Measurements from ENCODE around the gene USP10.

The USP10 gene

GRCh38 chr16:84751241-84751640 lies 51.4 kb downstream of the USP10 start:
- no peaks in the 10 kb centered on the region for H3K9me3 Mint-ChIP-seq
- peaks cover 3% of the 10 kb centered on the region for H3K36me3 Mint-ChIP-seq (ENCODE audit: low read depth)
- no peaks in the 10 kb centered on the region for H3K27me3 Mint-ChIP-seq (ENCODE audit: low read depth)
- no peak for DNase-seq (ENCODE audit: low spot score)
- peaks cover 36% of the 10 kb centered on the region for H3K4me1 Mint-ChIP-seq (ENCODE audit: low read depth)
- H3K4me3 Mint-ChIP-seq: peak overlapping the region; percentile 5
- H3K27ac Mint-ChIP-seq: peak overlapping the region; percentile 19

GRCh38 chr16:84751947-84752346 lies 52.1 kb downstream of the USP10 start:
- Mint-ChIP-seq H3K27ac (no peak overlapping the region), H3K4me3 (no peak overlapping the region), H3K9me3 (no peaks in the 10 kb centered on the region), H3K4me1 (ENCODE audit: low read depth) (peaks cover 36% of the 10 kb centered on the region), H3K27me3 (ENCODE audit: low read depth) (no peaks in the 10 kb centered on the region), H3K36me3 (ENCODE audit: low read depth) (peaks cover 3% of the 10 kb centered on the region)
- DNase-seq (ENCODE audit: low spot score): peak; percentile 22

- Mint-ChIP-seq H3K27me3 (ENCODE audit: low read depth) (no peaks in the 10 kb centered on the region), H3K9me3 (no peaks in the 10 kb centered on the region), H3K4me1 (ENCODE audit: low read depth) (peaks cover 37% of the 10 kb centered on the region), H3K4me3 (no peak overlapping the region), H3K36me3 (ENCODE audit: low read depth) (no peaks in the 10 kb centered on the region), H3K27ac (no peak overlapping the region)
- DNase-seq (ENCODE audit: low spot score): no peak
These were observed 52.8 kb downstream of the USP10 start for GRCh38 chr16:84752600-84752999.

GRCh38 chr16:84753412-84754326 lies 53.9 kb downstream of the USP10 start:
- H3K9me3 Mint-ChIP-seq: no peaks in the 10 kb centered on the region
- peaks cover 47% of the 10 kb centered on the region for H3K4me1 Mint-ChIP-seq (ENCODE audit: low read depth)
- no peak overlapping the region for H3K4me3 Mint-ChIP-seq
- peak overlapping the region; percentile 2 for H3K27ac Mint-ChIP-seq
- DNase-seq (ENCODE audit: low spot score): no peak
- H3K27me3 Mint-ChIP-seq (ENCODE audit: low read depth): no peaks in the 10 kb centered on the region
- H3K36me3 Mint-ChIP-seq (ENCODE audit: low read depth): peaks cover 4% of the 10 kb centered on the region

GRCh38 chr16:84754353-84754856 lies 54.6 kb downstream of the USP10 start:
- H3K4me3 Mint-ChIP-seq: peak overlapping the region; percentile 39
- peaks cover 6% of the 10 kb centered on the region for H3K36me3 Mint-ChIP-seq (ENCODE audit: low read depth)
- H3K27ac Mint-ChIP-seq: no peak overlapping the region

GRCh38 chr16:84754956-84755672 lies 55.3 kb downstream of the USP10 start:
- Mint-ChIP-seq H3K4me1 (ENCODE audit: low read depth) (peaks cover 55% of the 10 kb centered on the region), H3K9me3 (no peaks in the 10 kb centered on the region), H3K36me3 (ENCODE audit: low read depth) (peaks cover 8% of the 10 kb centered on the region), H3K27ac (peak overlapping the region; percentile 6), H3K27me3 (ENCODE audit: low read depth) (no peaks in the 10 kb centered on the region), H3K4me3 (peak overlapping the region; percentile 39)
- DNase-seq (ENCODE audit: low spot score): no peak

More at GRCh38 chr16:84754353-84754856, 54.6 kb downstream of the USP10 start:
- H3K27me3 Mint-ChIP-seq (ENCODE audit: low read depth): no peaks in the 10 kb centered on the region
- no peaks in the 10 kb centered on the region for H3K9me3 Mint-ChIP-seq
- peak; percentile 60 for DNase-seq (ENCODE audit: low spot score)
- peaks cover 54% of the 10 kb centered on the region for H3K4me1 Mint-ChIP-seq (ENCODE audit: low read depth)

GRCh38 chr16:84756830-84757229 lies 57.0 kb downstream of the USP10 start:
- Mint-ChIP-seq H3K9me3 (no peaks in the 10 kb centered on the region), H3K4me3 (no peak overlapping the region), H3K27me3 (ENCODE audit: low read depth) (no peaks in the 10 kb centered on the region), H3K36me3 (ENCODE audit: low read depth) (peaks cover 18% of the 10 kb centered on the region), H3K4me1 (ENCODE audit: low read depth) (peaks cover 40% of the 10 kb centered on the region), H3K27ac (no peak overlapping the region)
- no peak for DNase-seq (ENCODE audit: low spot score)

- H3K4me3 Mint-ChIP-seq: no peak overlapping the region
These were observed 58.8 kb downstream of the USP10 start for GRCh38 chr16:84758627-84759026.

GRCh38 chr16:84759061-84759460 lies 59.3 kb downstream of the USP10 start:
- Mint-ChIP-seq H3K9me3 (no peaks in the 10 kb centered on the region), H3K4me3 (no peak overlapping the region), H3K27ac (peak overlapping the region; percentile 8), H3K4me1 (ENCODE audit: low read depth) (peaks cover 30% of the 10 kb centered on the region), H3K27me3 (ENCODE audit: low read depth) (no peaks in the 10 kb centered on the region), H3K36me3 (ENCODE audit: low read depth) (peaks cover 32% of the 10 kb centered on the region)
- DNase-seq (ENCODE audit: low spot score): no peak

More at GRCh38 chr16:84758627-84759026, 58.8 kb downstream of the USP10 start:
- Mint-ChIP-seq H3K27me3 (ENCODE audit: low read depth) (no peaks in the 10 kb centered on the region), H3K27ac (no peak overlapping the region), H3K36me3 (ENCODE audit: low read depth) (peaks cover 27% of the 10 kb centered on the region), H3K4me1 (ENCODE audit: low read depth) (peaks cover 34% of the 10 kb centered on the region), H3K9me3 (no peaks in the 10 kb centered on the region)
- no peak for DNase-seq (ENCODE audit: low spot score)

GRCh38 chr16:84759906-84760305 lies 60.1 kb downstream of the USP10 start:
- Mint-ChIP-seq H3K27ac (no peak overlapping the region), H3K4me3 (no peak overlapping the region), H3K36me3 (ENCODE audit: low read depth) (peaks cover 38% of the 10 kb centered on the region), H3K27me3 (ENCODE audit: low read depth) (no peaks in the 10 kb centered on the region), H3K9me3 (no peaks in the 10 kb centered on the region), H3K4me1 (ENCODE audit: low read depth) (peaks cover 23% of the 10 kb centered on the region)
- no peak for DNase-seq (ENCODE audit: low spot score)

- Mint-ChIP-seq H3K27ac (no peak overlapping the region), H3K27me3 (ENCODE audit: low read depth) (no peaks in the 10 kb centered on the region), H3K36me3 (ENCODE audit: low read depth) (peaks cover 54% of the 10 kb centered on the region), H3K4me3 (no peak overlapping the region), H3K9me3 (no peaks in the 10 kb centered on the region), H3K4me1 (ENCODE audit: low read depth) (peaks cover 31% of the 10 kb centered on the region)
- DNase-seq (ENCODE audit: low spot score): no peak
These were observed 61.9 kb downstream of the USP10 start for GRCh38 chr16:84761448-84762368.

- H3K27ac Mint-ChIP-seq: no peak overlapping the region
- no peak for DNase-seq (ENCODE audit: low spot score)
- H3K27me3 Mint-ChIP-seq (ENCODE audit: low read depth): no peaks in the 10 kb centered on the region
- H3K36me3 Mint-ChIP-seq (ENCODE audit: low read depth): peaks cover 65% of the 10 kb centered on the region
- no peaks in the 10 kb centered on the region for H3K9me3 Mint-ChIP-seq
- no peak overlapping the region for H3K4me3 Mint-ChIP-seq
- H3K4me1 Mint-ChIP-seq (ENCODE audit: low read depth): peaks cover 37% of the 10 kb centered on the region
These were observed 63.4 kb downstream of the USP10 start for GRCh38 chr16:84763164-84763563.

GRCh38 chr16:84763629-84764028 lies 63.8 kb downstream of the USP10 start:
- Mint-ChIP-seq H3K4me3 (no peak overlapping the region), H3K27me3 (ENCODE audit: low read depth) (no peaks in the 10 kb centered on the region), H3K36me3 (ENCODE audit: low read depth) (peaks cover 66% of the 10 kb centered on the region), H3K9me3 (no peaks in the 10 kb centered on the region), H3K4me1 (ENCODE audit: low read depth) (peaks cover 34% of the 10 kb centered on the region), H3K27ac (no peak overlapping the region)
- DNase-seq (ENCODE audit: low spot score): no peak
